ENCODE measurements around the gene OLFML3. TPM values are rescaled to one million over a fixed set of nuclear protein-coding genes. Genes with fewer than 3 reads are reported as not detected.

OLFML3 gene
- total RNA-seq, 1 donor from 2014 or later, result 6.1 TPM

- TF ChIP-seq CTCF (conservative IDR thresholded peaks at IDR 0.05), result no peak
- Mint-ChIP-seq H3K27ac (ENCODE audit: unreplicated experiment) (no peak overlapping the region), H3K4me3 (no peak overlapping the region), H3K27me3 (ENCODE audit: low read depth) (no peaks in the 10 kb centered on the region), H3K36me3 (ENCODE audit: low read depth) (no peaks in the 10 kb centered on the region), H3K4me1 (peaks cover 70% of the 10 kb centered on the region), H3K9me3 (no peaks in the 10 kb centered on the region)
- no peak for DNase-seq (ENCODE audit: low read depth, low spot score)
Measured at GRCh38 chr1:113980110-113980509, 836 bp downstream of the OLFML3 start.

- peaks cover 49% of the 10 kb centered on the region for H3K4me1 Mint-ChIP-seq
- no peaks in the 10 kb centered on the region for H3K27me3 Mint-ChIP-seq (ENCODE audit: low read depth)
- H3K9me3 Mint-ChIP-seq, result peaks cover 3% of the 10 kb centered on the region
- no peak overlapping the region for H3K4me3 Mint-ChIP-seq
- no peak for TF ChIP-seq CTCF (conservative IDR thresholded peaks at IDR 0.05)
- no peak overlapping the region for H3K27ac Mint-ChIP-seq (ENCODE audit: unreplicated experiment)
- H3K36me3 Mint-ChIP-seq (ENCODE audit: low read depth), result peaks cover 3% of the 10 kb centered on the region
- DNase-seq (ENCODE audit: low read depth, low spot score), result no peak
Measured at GRCh38 chr1:113981962-113982931, 3.0 kb downstream of the OLFML3 start.

- H3K4me1 Mint-ChIP-seq, result peaks cover 44% of the 10 kb centered on the region
- peaks cover 6% of the 10 kb centered on the region for H3K36me3 Mint-ChIP-seq (ENCODE audit: low read depth)
- H3K9me3 Mint-ChIP-seq, result peaks cover 3% of the 10 kb centered on the region
- no peak overlapping the region for H3K27ac Mint-ChIP-seq (ENCODE audit: unreplicated experiment)
- H3K4me3 Mint-ChIP-seq, result no peak overlapping the region
- TF ChIP-seq CTCF (conservative IDR thresholded peaks at IDR 0.05), result no peak
- no peak for DNase-seq (ENCODE audit: low read depth, low spot score)
- no peaks in the 10 kb centered on the region for H3K27me3 Mint-ChIP-seq (ENCODE audit: low read depth)
Measured at GRCh38 chr1:113982949-113983348, 3.7 kb downstream of the OLFML3 start.

- peaks cover 6% of the 10 kb centered on the region for H3K36me3 Mint-ChIP-seq (ENCODE audit: low read depth)
- H3K27ac Mint-ChIP-seq (ENCODE audit: unreplicated experiment), result no peak overlapping the region
- no peaks in the 10 kb centered on the region for H3K27me3 Mint-ChIP-seq (ENCODE audit: low read depth)
- DNase-seq (ENCODE audit: low read depth, low spot score), result no peak
- H3K4me3 Mint-ChIP-seq, result no peak overlapping the region
- peaks cover 3% of the 10 kb centered on the region for H3K9me3 Mint-ChIP-seq
- H3K4me1 Mint-ChIP-seq, result peaks cover 39% of the 10 kb centered on the region
- TF ChIP-seq CTCF (conservative IDR thresholded peaks at IDR 0.05), result no peak
Measured at GRCh38 chr1:113983391-113983790, 4.1 kb downstream of the OLFML3 start.

- H3K27ac Mint-ChIP-seq (ENCODE audit: unreplicated experiment), result no peak overlapping the region
- H3K4me1 Mint-ChIP-seq, result peaks cover 35% of the 10 kb centered on the region
- no peak for DNase-seq (ENCODE audit: low read depth, low spot score)
- peaks cover 6% of the 10 kb centered on the region for H3K36me3 Mint-ChIP-seq (ENCODE audit: low read depth)
- H3K27me3 Mint-ChIP-seq (ENCODE audit: low read depth), result no peaks in the 10 kb centered on the region
- H3K4me3 Mint-ChIP-seq, result no peak overlapping the region
- no peak for TF ChIP-seq CTCF (conservative IDR thresholded peaks at IDR 0.05)
- peaks cover 3% of the 10 kb centered on the region for H3K9me3 Mint-ChIP-seq
Measured at GRCh38 chr1:113983826-113984225, 4.6 kb downstream of the OLFML3 start.

Data from neural crest cell (in vitro differentiated cells).